CD4-positive, alpha-beta T cell treated with Interleukin-1 beta for 1 hour (primary cell): ENCODE results near the gene IGFBP4.

ENCODE experiments used
- DNase-seq, 2 donors: peaks; one replicate each; pipeline ENCODE4 v3.0.0-alpha.2; 2020 to 2022

The IGFBP4 gene

GRCh38 chr17:40493697-40494096, 50.4 kb downstream of the IGFBP4 start:
- DNase-seq: no peak

DNA sequence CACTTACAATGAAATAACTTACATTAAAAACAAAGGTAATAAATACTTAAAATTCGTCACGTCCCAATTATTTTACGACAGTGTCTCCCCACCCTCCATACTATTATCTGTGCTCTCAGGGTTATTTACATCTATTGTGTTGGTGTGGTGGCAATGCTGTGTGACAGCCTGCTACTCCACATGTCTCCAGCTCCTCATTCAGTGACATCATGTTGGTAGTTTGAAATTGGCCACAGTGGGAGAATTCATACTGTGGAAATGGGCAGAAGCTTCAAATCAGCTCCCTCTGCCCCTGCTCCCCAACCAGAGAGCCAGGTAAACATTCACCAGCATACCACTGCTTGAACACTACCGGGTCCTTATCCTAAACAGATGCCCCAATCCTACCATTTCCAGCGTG, 51.9 kb downstream of the IGFBP4 start:
- DNase-seq: no peak

DNA sequence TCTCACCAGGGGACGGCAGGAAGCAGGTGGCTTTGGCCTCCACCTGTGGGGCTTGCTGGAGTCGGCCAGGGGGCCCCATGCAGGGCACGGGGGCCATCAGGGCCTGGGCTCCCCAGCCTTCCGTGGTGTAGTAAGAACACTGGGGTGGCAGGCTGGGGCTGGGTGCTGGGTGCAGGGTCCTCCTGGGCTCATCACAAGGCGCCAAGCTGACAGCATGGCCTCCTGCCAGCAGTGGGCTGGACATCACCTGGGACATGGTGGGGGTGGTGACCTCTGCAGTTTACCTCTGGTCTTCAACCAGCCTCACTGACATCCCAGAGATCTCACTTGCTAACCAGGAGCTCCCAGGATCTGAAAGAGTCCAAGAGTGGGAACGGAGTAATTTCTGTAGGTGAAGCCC, 52.9 kb downstream of the IGFBP4 start:
- DNase-seq: no peak

GRCh38 chr17:40496634-40497420, 53.6 kb downstream of the IGFBP4 start:
- DNase-seq: no peak

DNA sequence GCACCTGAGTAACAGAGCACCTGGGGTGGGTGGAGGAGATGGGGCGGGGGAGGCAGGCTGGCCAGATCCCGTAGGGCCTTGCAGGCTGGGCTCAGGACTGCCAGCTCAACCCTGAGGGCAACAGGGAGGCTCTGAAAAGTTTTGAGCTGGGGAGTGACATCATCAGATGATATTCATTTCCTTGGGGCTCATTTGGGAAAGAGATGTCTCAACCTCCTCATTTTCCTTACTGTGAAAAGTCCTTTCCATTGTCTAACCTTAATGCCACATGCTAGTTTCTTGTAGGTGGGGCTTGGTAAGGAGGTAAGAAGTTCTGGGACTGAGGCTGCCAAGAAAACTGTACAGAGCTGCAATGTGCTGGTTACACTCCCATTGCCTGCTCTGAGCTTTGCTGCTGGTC, 54.4 kb downstream of the IGFBP4 start:
- DNase-seq: no peak

GRCh38 chr17:40498281-40499084, 55.2 kb downstream of the IGFBP4 start:
- no peak for DNase-seq

- no peak for DNase-seq
These were observed 56.4 kb downstream of the IGFBP4 start for GRCh38 chr17:40499551-40500189.

GRCh38 chr17:40500190-40500589, 56.9 kb downstream of the IGFBP4 start:
- no peak for DNase-seq

GRCh38 chr17:40500709-40501108, 57.5 kb downstream of the IGFBP4 start:
- no peak for DNase-seq

- no peak for DNase-seq
These were observed 58.3 kb downstream of the IGFBP4 start, which contains the start of gene TNS4 for GRCh38 chr17:40501499-40501911. Gene TNS4, minus strand, starts transcription at chr17:40501623. Its CDS starts 5,198 bp downstream, at chr17:40496425.

DNA sequence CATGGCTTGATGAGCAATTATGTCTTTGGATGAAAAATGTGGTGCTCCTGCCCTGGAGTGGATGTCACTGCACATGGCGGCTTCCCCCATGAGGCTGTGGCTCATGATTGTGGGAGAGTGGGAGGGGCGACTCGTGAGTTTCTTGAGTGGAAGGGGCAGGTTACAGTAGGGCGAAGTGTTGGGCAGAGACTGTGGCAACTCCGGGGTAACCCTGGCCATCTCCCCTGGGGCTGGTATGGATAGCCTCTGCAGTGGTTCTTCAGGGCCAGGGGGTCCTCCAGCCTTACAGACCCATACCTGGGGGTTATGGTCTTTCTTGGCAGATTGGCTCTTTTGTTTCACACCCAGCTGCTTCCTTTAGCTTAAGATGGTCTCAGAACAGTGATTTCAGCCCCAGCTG, 59.5 kb downstream of the IGFBP4 start:
- no peak for DNase-seq

DNA sequence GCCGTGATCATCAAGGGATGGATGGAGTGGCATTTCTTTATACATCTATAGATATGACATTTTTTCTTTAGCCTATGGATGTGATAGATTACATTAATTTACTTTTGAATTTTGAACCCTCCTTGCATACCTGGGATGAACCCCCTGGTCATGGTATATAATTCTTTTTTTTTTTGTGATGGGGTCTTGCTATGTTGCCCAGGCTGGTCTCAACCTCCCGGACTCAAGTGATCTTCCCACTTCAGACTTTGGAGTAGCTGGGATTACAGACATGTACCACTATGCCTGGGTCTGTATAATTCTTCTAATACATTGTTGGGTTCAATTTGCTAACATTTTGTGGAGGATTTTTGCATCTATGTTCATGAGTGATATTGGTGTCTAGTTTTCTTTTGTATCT, 59.9 kb downstream of the IGFBP4 start:
- DNase-seq: no peak

DNA sequence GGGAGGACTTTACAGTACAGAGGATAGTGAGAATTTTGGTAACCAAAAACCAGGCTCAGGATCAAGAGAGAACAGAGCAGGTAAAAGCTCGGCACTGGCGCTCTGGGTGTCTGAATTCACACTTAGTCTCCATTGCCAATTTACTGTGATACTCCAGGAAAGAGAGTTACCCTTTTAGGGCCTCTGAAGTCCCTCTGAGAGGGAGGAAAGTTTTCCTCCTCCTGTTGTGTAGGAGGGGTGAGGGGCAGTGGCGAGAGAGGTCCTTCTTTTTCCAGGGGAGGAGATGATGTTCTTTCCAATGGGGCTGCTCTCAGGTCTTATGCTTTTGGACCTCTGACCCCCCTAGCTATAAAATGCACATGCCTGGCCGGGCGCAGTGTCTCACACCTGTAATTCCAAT, 63.5 kb downstream of the IGFBP4 start:
- no peak for DNase-seq
